ENCODE data around the gene AHI1. TPM values are rescaled to one million over a fixed set of nuclear protein-coding genes. Genes with fewer than 3 reads are reported as not detected.

The AHI1 gene
- total and polyA plus RNA-seq, 11 donors = 5.7 to 17.1 (median 10.3) TPM

DNA sequence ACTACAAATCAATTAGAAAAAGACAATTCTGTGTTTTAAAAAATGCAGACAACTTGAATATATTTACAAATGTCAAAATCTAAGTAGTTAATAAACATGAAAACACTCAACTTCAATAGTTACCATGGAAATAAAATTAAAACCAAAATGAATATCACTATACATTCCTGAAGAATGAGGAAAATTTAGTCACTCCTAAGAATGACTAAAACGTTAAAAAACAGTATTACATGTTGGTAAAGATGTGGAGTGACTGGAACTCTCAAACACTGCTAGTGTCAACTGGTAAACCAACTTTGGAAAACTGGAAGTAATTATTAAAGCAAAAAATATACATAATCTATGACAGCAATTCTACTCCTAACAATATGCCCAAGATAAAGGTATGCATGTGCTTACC is 36.3 kb downstream of the AHI1 start:
- H3K9me3 ChIP-seq = no peaks in the 10 kb centered on the region
- H3K4me1 ChIP-seq = peaks cover 0 to 5% (median 0%) of the 10 kb centered on the region in 12 donors
- peaks cover 0 to 66% (median 19%) of the 10 kb centered on the region in 9 donors for H3K36me3 ChIP-seq
- H3K27ac ChIP-seq = no peak overlapping the region
- ATAC-seq = no peak
- no peak for TF ChIP-seq POLR2A (IDR thresholded peaks at IDR 0.05)
- TF ChIP-seq, protein P1, sequence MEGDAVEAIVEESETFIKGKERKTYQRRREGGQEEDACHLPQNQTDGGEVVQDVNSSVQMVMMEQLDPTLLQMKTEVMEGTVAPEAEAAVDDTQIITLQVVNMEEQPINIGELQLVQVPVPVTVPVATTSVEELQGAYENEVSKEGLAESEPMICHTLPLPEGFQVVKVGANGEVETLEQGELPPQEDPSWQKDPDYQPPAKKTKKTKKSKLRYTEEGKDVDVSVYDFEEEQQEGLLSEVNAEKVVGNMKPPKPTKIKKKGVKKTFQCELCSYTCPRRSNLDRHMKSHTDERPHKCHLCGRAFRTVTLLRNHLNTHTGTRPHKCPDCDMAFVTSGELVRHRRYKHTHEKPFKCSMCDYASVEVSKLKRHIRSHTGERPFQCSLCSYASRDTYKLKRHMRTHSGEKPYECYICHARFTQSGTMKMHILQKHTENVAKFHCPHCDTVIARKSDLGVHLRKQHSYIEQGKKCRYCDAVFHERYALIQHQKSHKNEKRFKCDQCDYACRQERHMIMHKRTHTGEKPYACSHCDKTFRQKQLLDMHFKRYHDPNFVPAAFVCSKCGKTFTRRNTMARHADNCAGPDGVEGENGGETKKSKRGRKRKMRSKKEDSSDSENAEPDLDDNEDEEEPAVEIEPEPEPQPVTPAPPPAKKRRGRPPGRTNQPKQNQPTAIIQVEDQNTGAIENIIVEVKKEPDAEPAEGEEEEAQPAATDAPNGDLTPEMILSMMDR (IDR thresholded peaks at IDR 0.05) = no peak
- 64 to 75% (median 74%) methylated on average over 1 of the region's 1 CpG for WGBS, 4 donors
- no peak overlapping the region for H3K4me3 ChIP-seq
- H3K27me3 ChIP-seq = no peaks in the 10 kb centered on the region
- intact Hi-C loops (cut with DNase I) = no loop called here
- DNase-seq = no peak

DNA sequence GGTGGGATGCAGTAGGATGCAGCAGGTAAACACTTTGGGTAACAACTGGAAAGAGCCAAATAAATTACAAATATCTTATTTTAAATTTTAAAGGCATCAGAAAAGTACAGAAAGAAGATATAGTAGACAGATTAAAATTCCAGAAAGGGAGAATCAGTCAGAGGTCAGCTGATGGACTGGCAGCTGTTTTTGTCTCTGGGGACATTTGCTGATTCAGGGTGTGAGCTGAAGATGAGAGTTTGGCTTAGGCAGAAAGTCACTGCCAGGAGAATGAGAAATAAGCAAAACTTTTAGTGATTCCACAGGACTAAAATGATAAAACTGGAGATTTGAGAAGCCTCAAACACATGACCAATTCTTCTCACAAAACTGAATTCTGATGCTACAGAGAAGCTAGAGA is 39.5 kb downstream of the AHI1 start:
- intact Hi-C loops (cut with DNase I) = no loop called here
- H3K9me3 ChIP-seq = no peaks in the 10 kb centered on the region
- no peak overlapping the region for H3K27ac ChIP-seq
- H3K27me3 ChIP-seq = no peaks in the 10 kb centered on the region
- DNase-seq = no peak
- TF ChIP-seq, protein P1 (IDR thresholded peaks at IDR 0.05) = no peak
- no peak for TF ChIP-seq POLR2A (IDR thresholded peaks at IDR 0.05)
- no peak overlapping the region for H3K4me3 ChIP-seq
- peaks cover 0 to 60% (median 8%) of the 10 kb centered on the region in 9 donors for H3K36me3 ChIP-seq
- H3K4me1 ChIP-seq = peaks cover 0 to 5% (median 0%) of the 10 kb centered on the region in 12 donors
- ATAC-seq = no peak

DNA sequence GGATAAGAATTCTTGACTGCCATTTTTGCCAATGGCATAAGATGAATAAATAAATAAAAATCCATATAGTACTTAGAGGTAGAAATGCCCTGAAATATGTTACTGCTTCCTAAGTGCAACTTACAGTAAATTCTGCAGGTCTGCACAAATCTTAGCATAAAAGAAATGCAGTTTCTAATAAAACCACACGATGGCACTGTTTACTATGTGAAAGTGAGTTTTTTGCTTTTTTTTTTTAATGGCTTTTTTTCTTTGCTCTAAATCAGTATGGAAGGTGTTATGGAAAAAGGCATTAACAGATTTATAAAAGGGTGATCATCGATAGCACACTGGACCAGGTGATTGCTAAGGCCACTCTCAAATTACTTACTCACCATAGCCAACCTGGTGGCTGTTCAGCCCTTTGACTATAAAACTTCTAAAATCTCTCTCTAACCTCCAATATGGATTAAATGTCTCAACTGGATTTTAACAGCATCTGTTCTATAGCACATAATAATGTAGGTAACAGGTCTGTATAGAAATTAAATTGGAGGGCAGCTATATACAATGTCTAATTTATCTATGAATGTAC is 45.8 kb downstream of the AHI1 start:
- no peak for ATAC-seq

DNA sequence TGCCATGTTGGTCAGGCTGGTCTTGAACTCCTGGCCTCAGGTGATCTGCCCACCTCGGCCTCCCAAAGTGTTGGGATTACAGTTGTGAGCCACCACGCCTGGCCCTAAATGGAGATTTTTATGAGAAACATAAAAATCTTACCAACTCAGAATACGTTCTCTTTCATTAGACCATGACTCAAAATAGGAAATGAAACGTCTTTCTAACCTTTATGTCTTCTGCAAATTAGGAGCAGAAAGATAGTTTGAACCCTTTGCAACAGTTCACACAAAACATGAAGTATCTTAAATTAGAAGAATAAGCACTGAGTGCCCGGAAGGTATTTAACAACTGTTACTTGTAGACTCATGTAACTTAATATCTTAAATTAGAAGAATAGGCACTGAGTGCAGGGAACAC is 48.3 kb downstream of the AHI1 start:
- ATAC-seq (no peak), DNase-seq (no peak)
- no peaks in the 10 kb centered on the region for H3K27me3 ChIP-seq
- H3K4me1 ChIP-seq = no peaks in the 10 kb centered on the region
- WGBS, 4 donors = 89 to 92% (median 90%) methylated on average over 5 of the region's 5 CpGs
- H3K9me3 ChIP-seq = no peaks in the 10 kb centered on the region
- intact Hi-C loops (cut with DNase I) = loop anchor here in 1 of 10 donors (5.0 kb wide), 1 partner anchor 868 kb away; no protein-coding TSS in a partner anchor
- TF ChIP-seq, protein P1 (IDR thresholded peaks at IDR 0.05) = no peak
- TF ChIP-seq POLR2A (IDR thresholded peaks at IDR 0.05) = no peak
- H3K27ac ChIP-seq = no peak overlapping the region
- H3K4me3 ChIP-seq = no peak overlapping the region
- H3K36me3 ChIP-seq = peaks cover 0 to 82% (median 17%) of the 10 kb centered on the region in 9 donors

More for the DNA sequence above, 45.8 kb downstream of the AHI1 start:
- Histone ChIP-seq H3K36me3 (peaks cover 0 to 78% (median 13%) of the 10 kb centered on the region in 9 donors), H3K27ac (no peak overlapping the region), H3K4me1 (no peaks in the 10 kb centered on the region), H3K4me3 (no peak overlapping the region), H3K27me3 (no peaks in the 10 kb centered on the region), H3K9me3 (no peaks in the 10 kb centered on the region)
- TF ChIP-seq POLR2A (IDR thresholded peaks at IDR 0.05) = no peak
- TF ChIP-seq, protein P1 (IDR thresholded peaks at IDR 0.05) = peak; percentile 57 to 80 (median 68)
- intact Hi-C loops (cut with DNase I) = loop anchor here in 4 of 10 donors (2.0 to 5.0 kb wide), 3 partner anchors 776 to 866 kb away; no protein-coding TSS in a partner anchor
- WGBS, 4 donors = 5 to 24% (median 19%) methylated on average over 2 of the region's 2 CpGs
- DNase-seq = no peak

All from heart left ventricle (tissue), 16 donors.